Measurements from ENCODE around the gene PTPRC. TPM values are rescaled to one million over a fixed set of nuclear protein-coding genes. Genes with fewer than 3 reads are reported as not detected.

Gene PTPRC
- total RNA-seq, 1 donor from 2014 or later, result 214 TPM

GRCh38 chr1:198761859-198762616 lies 123.2 kb downstream of the PTPRC start:
- no peak for DNase-seq
- H3K9me3 ChIP-seq, result no peaks in the 10 kb centered on the region
- no peaks in the 10 kb centered on the region for H3K36me3 ChIP-seq
- TF ChIP-seq CTCF (IDR thresholded peaks at IDR 0.05), result no peak
- no peak for ATAC-seq
- no peak overlapping the region for H3K4me3 ChIP-seq
- H3K27ac ChIP-seq, result no peak overlapping the region
- H3K4me1 ChIP-seq, result no peaks in the 10 kb centered on the region
- intact Hi-C loops (cut with DNase I), result no loop called here
- no peaks in the 10 kb centered on the region for H3K27me3 ChIP-seq (ENCODE audit: low read depth)

- TF ChIP-seq CTCF (IDR thresholded peaks at IDR 0.05), result no peak
- H3K9me3 ChIP-seq, result no peaks in the 10 kb centered on the region
- ATAC-seq, result no peak
- H3K27ac ChIP-seq, result no peak overlapping the region
- no peaks in the 10 kb centered on the region for H3K36me3 ChIP-seq
- DNase-seq, result no peak
- intact Hi-C loops (cut with DNase I), result no loop called here
- H3K27me3 ChIP-seq (ENCODE audit: low read depth), result no peaks in the 10 kb centered on the region
- H3K4me3 ChIP-seq, result no peak overlapping the region
- H3K4me1 ChIP-seq, result no peaks in the 10 kb centered on the region
Measured at GRCh38 chr1:198763298-198763714, 124.5 kb downstream of the PTPRC start.

DNA sequence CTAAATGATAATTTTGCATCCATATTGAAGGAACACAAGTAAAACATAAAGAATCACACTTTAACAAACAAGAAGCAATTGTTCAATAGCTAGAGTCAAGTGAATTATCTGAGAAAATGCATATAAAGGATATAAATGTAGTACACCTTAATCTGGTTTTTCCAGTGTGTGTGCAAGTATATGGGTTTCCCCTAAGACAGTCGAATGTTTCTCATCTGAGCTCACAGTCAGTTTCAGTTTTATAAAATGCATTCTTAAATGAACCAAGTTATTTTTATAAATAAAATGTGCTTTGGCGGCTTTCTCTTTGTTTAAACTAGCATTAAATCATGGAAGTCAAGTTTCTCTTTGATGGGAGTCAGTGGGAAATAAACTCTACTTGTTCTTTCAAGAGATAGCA lies 125.9 kb downstream of the PTPRC start:
- no peak for TF ChIP-seq CTCF (IDR thresholded peaks at IDR 0.05)
- Histone ChIP-seq H3K4me3 (no peak overlapping the region), H3K9me3 (no peaks in the 10 kb centered on the region), H3K27ac (no peak overlapping the region), H3K27me3 (ENCODE audit: low read depth) (no peaks in the 10 kb centered on the region), H3K4me1 (no peaks in the 10 kb centered on the region), H3K36me3 (no peaks in the 10 kb centered on the region)
- DNase-seq (no peak), ATAC-seq (no peak)
- intact Hi-C loops (cut with DNase I), result no loop called here

GRCh38 chr1:198765416-198765815 lies 126.6 kb downstream of the PTPRC start:
- DNase-seq (no peak), ATAC-seq (no peak)
- Histone ChIP-seq H3K36me3 (no peaks in the 10 kb centered on the region), H3K4me3 (no peak overlapping the region), H3K27ac (no peak overlapping the region), H3K4me1 (no peaks in the 10 kb centered on the region), H3K9me3 (no peaks in the 10 kb centered on the region), H3K27me3 (ENCODE audit: low read depth) (no peaks in the 10 kb centered on the region)
- TF ChIP-seq CTCF (IDR thresholded peaks at IDR 0.05), result no peak
- intact Hi-C loops (cut with DNase I), result no loop called here

- H3K27ac ChIP-seq, result no peak overlapping the region
- H3K27me3 ChIP-seq (ENCODE audit: low read depth), result no peaks in the 10 kb centered on the region
- H3K9me3 ChIP-seq, result no peaks in the 10 kb centered on the region
- no peak for ATAC-seq
- TF ChIP-seq CTCF (IDR thresholded peaks at IDR 0.05), result peak; percentile 42
- H3K4me1 ChIP-seq, result peaks cover 4% of the 10 kb centered on the region
- no peak overlapping the region for H3K4me3 ChIP-seq
- no peaks in the 10 kb centered on the region for H3K36me3 ChIP-seq
- no peak for DNase-seq
- intact Hi-C loops (cut with DNase I), result no loop called here
Measured at GRCh38 chr1:198771563-198772153, 132.8 kb downstream of the PTPRC start.

All from lower lobe of right lung (tissue), 2 donors.